HPDE6-E6E7 (cell line): Measurements from ENCODE around the gene SNAPC2.
"Not testable (repeated sequence)": the region's sequence is repeated elsewhere in the genome, so short reads cannot be mapped to it uniquely, and the experiment has no call there.

Experiments used
- DNase-seq: peaks from one replicate; pipeline ENCODE4 v3.0.0; 2011; ENCODE audit warnings: missing footprints; ENCODE audit errors: extremely low spot score

SNAPC2 gene

DNA sequence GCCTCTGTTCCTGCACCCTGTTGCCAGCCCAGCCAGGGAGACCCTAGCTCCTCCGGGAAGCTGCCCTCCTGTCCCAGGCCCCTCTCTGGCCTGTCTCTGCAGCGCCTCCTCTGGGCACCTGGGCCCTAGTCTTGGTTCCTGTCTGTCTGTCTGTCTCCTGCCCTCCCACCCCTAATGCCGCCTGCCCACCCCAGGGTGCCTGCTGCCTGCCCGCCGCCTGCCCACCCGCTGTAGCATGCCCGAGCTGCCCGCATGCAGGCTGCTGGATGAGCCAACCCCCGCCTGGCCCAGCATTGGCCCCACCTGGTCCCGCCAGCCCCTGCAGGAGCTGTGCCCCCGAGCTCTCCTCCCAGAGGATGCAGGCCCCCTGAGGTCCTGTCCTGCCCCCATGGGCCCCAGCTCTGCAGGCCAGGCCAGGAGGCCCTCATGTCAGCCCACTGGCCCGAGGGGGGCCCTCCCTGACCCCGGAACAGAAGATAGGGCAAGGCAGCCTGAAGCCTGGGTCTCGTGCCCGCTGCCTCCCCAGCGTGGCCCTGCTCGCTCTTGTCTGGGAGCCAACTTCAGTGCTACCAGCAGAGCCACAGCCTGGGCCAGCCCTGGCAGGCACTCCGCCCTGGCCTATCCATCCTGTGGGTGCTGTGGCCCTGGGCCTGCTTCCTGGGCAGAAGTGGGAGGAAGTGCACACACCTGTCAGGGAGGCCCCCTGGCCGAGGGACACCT lies 11.2 kb upstream of the SNAPC2 start:
- no peak for DNase-seq

GRCh38 chr19:7909471-7910067 lies 10.6 kb upstream of the SNAPC2 start:
- DNase-seq: no peak

DNA sequence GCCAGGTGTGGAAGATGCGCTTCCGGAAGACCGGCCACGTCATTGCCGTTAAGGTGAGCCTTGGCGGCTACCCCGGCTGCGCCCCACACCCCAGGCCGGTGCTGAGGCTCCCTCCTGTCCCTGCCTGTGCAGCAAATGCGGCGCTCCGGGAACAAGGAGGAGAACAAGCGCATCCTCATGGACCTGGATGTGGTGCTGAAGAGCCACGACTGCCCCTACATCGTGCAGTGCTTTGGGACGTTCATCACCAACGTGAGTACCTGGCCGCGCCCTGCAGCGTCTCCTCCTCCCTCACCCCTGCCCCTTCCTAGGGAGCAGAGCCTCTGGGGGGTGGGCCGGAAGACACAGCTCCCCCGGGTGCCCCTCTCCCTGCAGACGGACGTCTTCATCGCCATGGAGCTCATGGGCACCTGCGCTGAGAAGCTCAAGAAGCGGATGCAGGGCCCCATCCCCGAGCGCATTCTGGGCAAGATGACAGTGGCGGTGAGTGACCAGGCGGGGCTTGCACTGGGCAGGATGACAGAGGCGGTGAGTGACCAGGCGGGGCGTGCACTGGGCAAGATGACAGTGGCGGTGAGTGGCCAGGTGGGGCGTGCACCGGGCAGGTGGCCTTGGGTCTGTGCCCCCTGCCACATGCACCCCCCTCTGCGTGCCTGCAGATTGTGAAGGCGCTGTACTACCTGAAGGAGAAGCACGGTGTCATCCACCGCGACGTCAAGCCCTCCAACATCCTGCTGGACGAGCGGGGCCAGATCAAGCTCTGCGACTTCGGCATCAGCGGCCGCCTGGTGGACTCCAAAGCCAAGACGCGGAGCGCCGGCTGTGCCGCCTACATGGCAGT lies 9.6 kb upstream of the SNAPC2 start:
- DNase-seq: no peak

GRCh38 chr19:7911508-7912143 lies 8.5 kb upstream of the SNAPC2 start:
- no peak for DNase-seq

DNA sequence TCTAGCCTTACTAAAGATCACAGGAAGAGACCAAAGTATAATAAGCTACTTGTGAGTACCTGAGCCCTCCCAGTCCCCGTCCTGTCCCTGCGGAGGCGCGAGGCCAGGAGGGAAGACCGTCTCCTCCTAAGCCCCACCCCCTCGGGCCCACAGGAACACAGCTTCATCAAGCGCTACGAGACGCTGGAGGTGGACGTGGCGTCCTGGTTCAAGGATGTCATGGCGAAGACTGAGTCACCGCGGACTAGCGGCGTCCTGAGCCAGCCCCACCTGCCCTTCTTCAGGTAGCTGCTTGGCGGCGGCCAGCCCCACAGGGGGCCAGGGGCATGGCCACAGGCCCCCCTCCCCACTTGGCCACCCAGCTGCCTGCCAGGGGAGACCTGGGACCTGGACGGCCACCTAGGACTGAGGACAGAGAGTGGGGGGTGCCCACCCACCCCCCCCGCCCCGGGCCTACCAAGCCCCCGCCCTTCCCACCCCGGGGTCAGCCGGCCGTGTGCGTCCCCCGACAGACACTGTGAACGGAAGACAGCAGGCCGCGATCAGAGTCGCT lies 7.9 kb upstream of the SNAPC2 start:
- DNase-seq: no peak

DNA sequence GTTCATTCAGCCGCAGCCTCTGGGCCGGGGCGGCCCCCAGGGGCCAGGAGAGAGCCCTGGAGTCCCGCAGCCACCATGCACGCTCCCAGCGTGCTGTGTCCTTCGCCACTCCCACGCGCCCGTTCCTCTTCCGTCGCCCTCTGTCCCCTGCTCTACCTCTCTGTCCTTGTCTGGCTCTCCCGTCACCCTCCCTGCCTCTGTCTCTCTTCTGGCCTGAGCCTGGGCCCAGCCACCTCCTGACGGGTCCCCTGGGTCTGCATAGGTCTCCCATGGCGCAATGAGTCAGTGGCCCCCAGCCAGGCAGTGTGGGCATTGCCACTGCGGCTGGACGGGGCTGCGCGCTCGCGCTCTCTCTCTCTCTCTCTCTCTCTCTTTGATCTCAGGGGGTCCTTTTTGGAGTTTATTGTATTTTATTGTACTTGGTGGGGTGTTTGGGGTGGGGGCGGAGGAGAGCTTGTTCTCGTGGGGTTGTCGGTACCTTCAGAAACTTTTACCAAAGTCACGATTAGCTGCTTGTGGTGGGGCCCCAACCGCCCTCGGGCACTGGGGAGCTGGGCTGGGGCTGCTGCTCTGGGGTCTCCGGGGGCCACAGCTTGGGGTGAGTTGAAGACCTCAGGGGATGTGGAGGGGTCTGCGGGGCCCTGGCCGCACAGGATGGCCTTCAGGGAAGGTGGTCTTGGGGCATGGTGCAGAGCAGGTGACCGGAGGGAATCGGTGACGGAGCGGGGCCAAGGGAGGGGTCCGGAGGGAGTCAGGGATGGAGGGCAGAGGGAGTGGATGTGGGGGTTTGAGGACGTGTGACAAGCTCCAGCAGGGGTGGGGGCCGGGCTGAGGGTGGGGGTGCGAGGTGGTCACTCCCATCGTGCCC lies 7.2 kb upstream of the SNAPC2 start:
- no peak for DNase-seq

GRCh38 chr19:7913652-7914051 lies 6.5 kb upstream of the SNAPC2 start:
- DNase-seq: no peak

DNA sequence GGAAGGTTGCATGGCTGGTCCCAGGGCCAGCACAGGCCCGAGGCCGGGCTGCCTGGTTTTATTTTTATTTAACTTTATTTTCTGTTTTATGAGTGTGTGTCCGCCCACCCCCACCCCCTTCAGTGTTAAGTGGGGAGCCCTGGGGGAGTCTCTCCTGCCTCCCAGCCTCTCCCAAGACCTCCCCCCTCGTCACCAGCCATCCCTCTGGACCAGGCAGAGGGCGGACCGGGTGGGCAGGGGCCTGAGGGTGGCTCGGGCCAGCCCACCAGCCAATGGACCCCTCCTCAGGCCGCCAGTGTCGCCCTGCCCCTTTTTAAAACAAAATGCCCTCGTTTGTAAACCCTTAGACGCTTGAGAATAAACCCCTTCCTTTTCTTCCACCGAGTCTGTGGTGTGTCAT lies 6.0 kb upstream of the SNAPC2 start:
- DNase-seq: no peak

GRCh38 chr19:7914598-7915045 lies 5.5 kb upstream of the SNAPC2 start, which contains the start of gene TGFBR3L:
Gene TGFBR3L, plus strand, starts transcription at chr19:7914830.
- DNase-seq: no peak

GRCh38 chr19:7915250-7916102 lies 4.7 kb upstream of the SNAPC2 start:
- DNase-seq: no peak

GRCh38 chr19:7916103-7916954 lies 3.8 kb upstream of the SNAPC2 start:
- no peak for DNase-seq

DNA sequence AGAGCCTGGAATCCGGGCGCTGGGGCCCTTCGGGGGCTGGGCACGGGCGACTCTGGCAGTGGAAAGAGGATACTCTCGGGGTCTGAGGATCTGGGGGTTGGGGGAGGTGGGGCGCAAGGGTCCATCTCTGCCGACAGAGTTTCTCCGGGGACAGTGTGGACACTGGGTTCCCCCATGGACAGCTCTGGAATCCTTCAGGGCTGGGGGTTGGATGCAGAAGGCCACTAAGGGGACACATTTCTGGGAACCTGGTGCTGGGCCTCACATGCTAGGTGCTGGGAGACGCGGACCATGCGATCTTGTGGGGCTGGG lies 3.2 kb upstream of the SNAPC2 start:
- DNase-seq: no peak

DNA sequence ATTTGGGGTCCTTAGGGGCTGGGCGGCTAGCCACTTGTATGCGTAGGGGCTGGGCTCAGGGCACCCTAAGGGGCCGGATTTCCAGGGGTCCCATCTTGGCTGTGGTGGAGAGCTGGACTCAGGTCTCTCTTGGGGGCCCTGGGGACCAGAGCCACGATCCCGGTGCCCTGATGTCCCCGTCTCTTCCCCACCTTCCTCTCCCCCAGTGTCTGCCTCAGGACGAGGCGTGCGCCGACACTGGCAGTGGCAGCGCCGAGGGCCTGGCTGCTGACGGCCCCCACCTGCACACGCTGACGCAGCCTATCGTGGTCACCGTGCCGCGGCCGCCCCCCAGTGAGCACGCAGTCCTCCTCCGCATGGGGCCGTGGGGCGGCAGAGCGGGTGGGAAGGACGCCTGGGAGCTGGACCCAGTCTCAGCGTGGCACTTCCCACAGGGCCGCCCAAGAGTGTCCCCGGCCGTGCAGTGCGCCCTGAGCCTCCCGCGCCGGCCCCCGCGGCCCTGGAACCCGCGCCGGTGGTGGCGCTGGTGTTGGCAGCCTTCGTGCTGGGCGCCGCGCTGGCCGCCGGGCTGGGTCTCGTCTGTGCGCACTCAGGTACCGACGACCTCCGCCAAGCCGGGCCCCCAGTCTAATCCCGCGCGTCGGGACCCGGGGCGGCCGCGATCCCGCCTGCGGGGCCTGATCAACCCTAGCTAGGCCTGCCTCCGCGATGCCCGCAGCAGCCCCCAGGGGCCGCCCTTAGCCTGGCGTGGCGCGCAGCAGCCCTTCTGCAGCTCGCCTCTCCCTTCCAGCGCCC lies 2.7 kb upstream of the SNAPC2 start:
- no peak for DNase-seq

- not testable (repeated sequence) for DNase-seq
Observed at GRCh38 chr19:7918062-7918614, 2.0 kb upstream of the SNAPC2 start.

DNA sequence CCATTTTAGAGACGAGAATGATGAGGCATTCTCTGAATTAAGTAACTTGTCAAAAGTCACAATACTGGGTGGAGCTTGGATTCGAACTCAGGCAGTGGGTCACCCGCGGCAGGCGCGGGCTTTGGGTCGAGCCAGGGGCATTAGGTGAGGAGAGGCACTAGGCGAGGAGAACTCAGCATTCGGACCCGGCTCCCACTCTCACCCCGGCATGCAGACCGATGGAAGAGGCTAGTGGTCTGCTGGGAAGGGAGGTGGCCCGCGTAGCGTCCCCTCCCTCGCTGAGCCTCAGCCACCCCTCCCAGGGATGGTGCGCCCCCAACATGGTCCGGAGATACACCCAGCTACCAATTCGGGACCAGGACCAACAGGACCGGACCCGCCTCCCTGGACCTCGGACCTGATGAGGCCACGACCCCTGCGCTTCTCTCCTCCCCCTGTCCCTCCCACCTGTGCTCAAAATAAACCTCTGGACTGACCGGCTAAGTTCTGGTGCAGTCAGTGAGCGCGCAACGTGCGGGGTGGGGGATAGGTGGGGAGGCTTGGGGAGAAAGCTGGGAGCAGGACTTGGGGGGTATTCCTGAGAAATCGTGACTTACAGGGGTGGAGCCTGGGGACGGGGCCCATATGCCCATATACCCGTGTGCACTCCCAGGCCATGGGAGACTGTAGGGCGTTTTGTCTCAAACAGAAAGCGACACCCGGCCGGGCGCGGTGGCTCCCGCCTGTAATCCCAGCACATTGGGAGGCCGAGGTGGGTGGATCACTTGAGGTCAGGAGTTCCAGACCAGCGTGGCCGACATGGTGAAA lies 1.3 kb upstream of the SNAPC2 start:
- no peak for DNase-seq

DNA sequence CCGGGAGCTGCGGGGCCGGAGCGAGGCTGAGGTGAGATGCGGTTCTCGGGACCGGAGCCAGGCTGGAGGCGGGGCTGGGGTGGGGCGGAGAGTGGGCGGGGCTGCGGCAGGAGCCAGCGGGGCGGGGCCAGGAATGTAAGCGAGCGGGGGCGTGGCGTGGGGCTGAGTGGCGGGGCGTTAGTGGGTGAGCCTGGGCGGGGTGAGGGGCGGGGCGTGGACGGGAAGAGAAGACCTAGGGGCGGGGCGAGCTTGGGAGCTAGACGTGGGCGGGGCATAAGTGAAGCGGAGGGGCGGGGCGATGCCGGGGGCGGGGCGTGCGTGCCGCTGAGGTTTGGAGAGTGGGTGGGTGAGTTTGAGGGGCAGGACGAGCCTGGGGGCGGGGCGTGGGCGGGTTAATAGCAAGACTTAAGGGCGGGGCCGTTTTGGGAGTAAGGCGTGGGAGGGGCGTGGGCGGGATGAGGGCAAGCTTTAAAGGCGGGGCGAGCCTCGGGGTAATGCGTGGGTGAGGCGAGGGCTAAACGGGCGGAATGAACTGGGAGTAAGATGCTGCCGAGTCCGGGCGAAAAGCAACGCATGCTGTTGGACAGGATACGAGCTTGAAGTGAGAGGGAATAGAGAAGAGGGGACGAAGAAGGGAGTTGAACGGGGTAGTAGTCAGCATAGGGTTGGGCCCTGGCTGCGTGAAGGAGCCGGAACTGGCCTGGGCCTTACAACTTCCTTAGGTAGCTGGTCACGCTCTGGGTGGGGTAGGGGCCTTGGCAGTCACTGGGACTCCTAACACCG lies 572 bp downstream of the SNAPC2 start:
- no peak for DNase-seq
